Cardiac muscle cell (in vitro differentiated cells and primary cell): ENCODE data around the gene IPO11. TPM values are rescaled to one million over a fixed set of nuclear protein-coding genes. Genes with fewer than 3 reads are reported as not detected.

ENCODE experiments used
- DNase-seq, 2 donors: peaks; one replicate each; pipeline versions ENCODE4 v3.0.0 to v3.0.0-alpha.2; 2010 to 2017; ENCODE audit warnings: low read depth in 1 of 2, low spot score in 1 of 2
- H3K27ac ChIP-seq: fragments of 200-600 bp; sonication (generic); 2 replicates; pipeline ENCODE4 v1.5.1; 2016
- H3K27me3 ChIP-seq: fragments of 200-600 bp; sonication (generic); 2 replicates; pipeline ENCODE4 v1.6.0; 2016; ENCODE audit warnings: control low read depth
- H3K36me3 ChIP-seq: fragments of 200-600 bp; sonication (generic); 2 replicates; pipeline ENCODE4 v1.5.1; 2016; ENCODE audit warnings: control low read depth
- H3K4me1 ChIP-seq: fragments of 200-600 bp; sonication (generic); 2 replicates; pipeline ENCODE4 v1.8.1; 2017; ENCODE audit warnings: low read depth, mild to moderate bottlenecking, mixed run types
- H3K4me3 ChIP-seq: fragments of 200-600 bp; sonication (generic); 2 replicates; pipeline ENCODE4 v1.5.1; 2016; ENCODE audit warnings: mild to moderate bottlenecking
- H3K9me3 ChIP-seq: fragments of 200-600 bp; sonication (generic); 2 replicates; pipeline ENCODE4 v1.5.1; 2017; ENCODE audit warnings: low read depth, mild to moderate bottlenecking, control low read depth
- polyA plus RNA-seq: library from polyadenylated mRNA; unstranded; fragments of >200 nt; fragmentation: Nextera tagmentation; extraction: Ambion mirVana; gene quantifications from 2 replicates; pipeline ENCODE4 v1.2.1, GENCODE V29; 2016
- total RNA-seq: library from RNA; depleted of rRNA; stranded (reverse); fragments of >200 nt; gene quantifications from 2 replicates; pipeline ENCODE4 v1.2.3, GENCODE V29; 2016
- TF ChIP-seq, protein P1 (sequence below): IDR thresholded peaks from 2 replicates; pipeline ENCODE4 v1.5.1; 2012; ENCODE audit warnings: low read depth, mild to moderate bottlenecking, low read length

IPO11 gene
- total and polyA plus RNA-seq, 2 experiments from 2014 or later: 11.6 to 17.9 TPM

DNA sequence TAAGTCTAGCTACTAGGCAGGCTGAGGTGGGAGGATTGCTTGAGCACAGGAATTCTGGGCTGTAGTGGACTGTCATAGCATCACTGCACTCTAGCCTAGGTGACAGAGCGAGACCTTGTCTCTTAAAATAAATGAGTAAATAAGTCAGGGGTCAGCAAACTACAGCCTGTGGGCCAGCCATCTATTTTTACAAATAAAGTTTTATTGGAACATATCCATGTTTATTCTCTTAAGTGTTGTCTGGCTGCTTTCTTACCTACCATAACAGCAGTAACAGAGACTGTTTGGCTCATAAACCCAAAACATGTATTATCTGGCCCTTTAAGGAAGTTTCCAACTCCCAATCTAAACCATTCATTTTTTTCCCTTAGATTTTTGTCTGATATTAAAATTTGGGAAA, 38.5 kb upstream of the IPO11 start:
- Histone ChIP-seq H3K4me3 (no peak overlapping the region), H3K4me1 (no peaks in the 10 kb centered on the region), H3K9me3 (no peaks in the 10 kb centered on the region), H3K27ac (no peak overlapping the region), H3K36me3 (peaks cover 41% of the 10 kb centered on the region), H3K27me3 (no peaks in the 10 kb centered on the region)
- TF ChIP-seq, protein P1, sequence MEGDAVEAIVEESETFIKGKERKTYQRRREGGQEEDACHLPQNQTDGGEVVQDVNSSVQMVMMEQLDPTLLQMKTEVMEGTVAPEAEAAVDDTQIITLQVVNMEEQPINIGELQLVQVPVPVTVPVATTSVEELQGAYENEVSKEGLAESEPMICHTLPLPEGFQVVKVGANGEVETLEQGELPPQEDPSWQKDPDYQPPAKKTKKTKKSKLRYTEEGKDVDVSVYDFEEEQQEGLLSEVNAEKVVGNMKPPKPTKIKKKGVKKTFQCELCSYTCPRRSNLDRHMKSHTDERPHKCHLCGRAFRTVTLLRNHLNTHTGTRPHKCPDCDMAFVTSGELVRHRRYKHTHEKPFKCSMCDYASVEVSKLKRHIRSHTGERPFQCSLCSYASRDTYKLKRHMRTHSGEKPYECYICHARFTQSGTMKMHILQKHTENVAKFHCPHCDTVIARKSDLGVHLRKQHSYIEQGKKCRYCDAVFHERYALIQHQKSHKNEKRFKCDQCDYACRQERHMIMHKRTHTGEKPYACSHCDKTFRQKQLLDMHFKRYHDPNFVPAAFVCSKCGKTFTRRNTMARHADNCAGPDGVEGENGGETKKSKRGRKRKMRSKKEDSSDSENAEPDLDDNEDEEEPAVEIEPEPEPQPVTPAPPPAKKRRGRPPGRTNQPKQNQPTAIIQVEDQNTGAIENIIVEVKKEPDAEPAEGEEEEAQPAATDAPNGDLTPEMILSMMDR: no peak
- DNase-seq: no peak

DNA sequence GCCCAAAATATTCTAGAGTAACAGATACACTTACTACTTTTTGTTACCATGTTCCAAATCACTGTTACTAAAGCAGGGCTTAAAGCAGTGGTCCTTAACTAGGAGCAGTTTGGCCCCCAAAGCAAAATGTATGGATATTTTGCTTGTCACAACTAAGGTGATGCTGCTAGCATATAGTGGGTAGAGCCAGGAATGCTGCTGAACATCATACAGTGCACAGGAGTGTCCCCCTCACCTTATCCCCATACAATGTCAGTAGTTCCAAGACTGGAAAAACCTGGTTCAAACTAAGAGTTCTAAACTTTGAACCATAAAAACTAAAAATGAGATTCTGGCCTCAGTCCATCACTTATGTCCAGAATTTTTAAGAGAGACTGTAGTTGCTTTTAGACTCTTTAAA, 36.9 kb upstream of the IPO11 start:
- no peak for DNase-seq
- no peak overlapping the region for H3K27ac ChIP-seq
- TF ChIP-seq, protein P1: no peak

DNA sequence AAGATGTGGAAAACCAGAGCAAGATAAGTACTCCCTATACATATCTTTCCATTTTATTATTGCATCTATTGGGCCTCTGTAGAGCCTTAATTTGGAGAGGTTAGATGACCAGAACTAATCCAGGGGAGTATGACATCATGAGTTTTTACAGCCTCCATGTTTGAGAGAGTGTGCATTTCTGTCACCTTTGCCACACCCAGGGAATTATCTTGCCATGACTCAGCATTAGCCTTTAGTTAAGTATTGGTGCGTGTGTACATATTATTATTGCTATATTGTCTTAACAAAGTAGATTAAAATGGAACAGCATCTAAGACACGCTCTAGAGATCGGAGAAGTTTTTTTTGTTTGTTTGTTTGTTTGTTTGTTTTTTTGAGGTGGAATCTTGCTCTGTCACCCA, 36.5 kb upstream of the IPO11 start:
- no peaks in the 10 kb centered on the region for H3K9me3 ChIP-seq
- no peak overlapping the region for H3K27ac ChIP-seq
- H3K4me3 ChIP-seq: no peak overlapping the region
- H3K36me3 ChIP-seq: peaks cover 51% of the 10 kb centered on the region
- no peaks in the 10 kb centered on the region for H3K27me3 ChIP-seq
- H3K4me1 ChIP-seq: no peaks in the 10 kb centered on the region
- TF ChIP-seq, protein P1: no peak
- peak in 1 of 2 donors; percentile 3 for DNase-seq

More for the DNA sequence above, 36.9 kb upstream of the IPO11 start:
- Histone ChIP-seq H3K4me3 (no peak overlapping the region), H3K36me3 (peaks cover 48% of the 10 kb centered on the region), H3K27me3 (no peaks in the 10 kb centered on the region), H3K9me3 (no peaks in the 10 kb centered on the region), H3K4me1 (no peaks in the 10 kb centered on the region)

DNA sequence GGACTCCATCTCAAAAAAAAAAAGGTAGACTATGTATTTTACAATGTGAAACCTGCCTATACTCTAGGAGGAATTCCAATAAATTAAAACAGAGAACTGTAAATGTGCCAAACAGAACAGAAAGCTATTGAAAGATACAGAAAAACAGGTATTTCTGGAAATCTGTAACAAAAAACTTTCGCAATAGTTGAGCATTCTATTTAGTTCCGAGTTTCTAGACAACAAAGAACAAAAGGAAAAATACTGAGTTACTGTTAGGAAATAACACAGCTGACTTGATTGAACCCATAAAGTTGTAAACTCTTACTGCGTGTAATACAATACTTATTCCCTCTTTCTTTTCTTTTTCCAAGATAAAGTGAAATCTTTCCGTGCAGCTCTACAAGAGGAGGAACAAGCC, 27.4 kb upstream of the IPO11 start:
- Histone ChIP-seq H3K4me3 (no peak overlapping the region), H3K36me3 (peaks cover 68% of the 10 kb centered on the region), H3K27me3 (no peaks in the 10 kb centered on the region), H3K27ac (peak overlapping the region; percentile 43), H3K9me3 (no peaks in the 10 kb centered on the region), H3K4me1 (no peaks in the 10 kb centered on the region)
- no peak for DNase-seq
- TF ChIP-seq, protein P1: no peak

DNA sequence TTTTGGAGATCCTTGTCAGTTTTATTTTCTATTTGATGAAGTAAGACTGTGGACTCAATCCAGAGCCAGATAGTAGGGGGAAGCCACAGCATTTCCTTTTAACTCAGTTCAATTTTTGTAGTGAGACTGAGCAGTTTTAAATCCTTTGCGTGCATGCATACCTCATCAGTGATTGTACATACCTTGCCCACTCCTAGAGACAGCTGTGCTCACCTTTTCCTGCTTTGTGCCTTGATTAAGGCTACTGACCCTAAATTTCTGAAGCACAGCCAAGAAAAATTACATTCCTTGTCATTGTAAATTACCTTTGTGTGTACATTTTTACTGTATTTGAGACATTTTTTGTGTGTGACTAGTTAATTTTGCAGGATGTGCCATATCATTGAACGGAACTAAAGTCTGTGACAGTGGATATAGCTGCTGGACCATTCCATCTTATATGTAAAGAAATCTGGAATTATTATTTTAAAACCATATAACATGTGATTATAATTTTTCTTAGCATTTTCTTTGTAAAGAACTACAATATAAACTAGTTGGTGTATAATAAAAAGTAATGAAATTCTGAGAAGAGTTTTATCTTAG, 26.7 kb upstream of the IPO11 start:
- Histone ChIP-seq H3K36me3 (peaks cover 67% of the 10 kb centered on the region), H3K4me3 (no peak overlapping the region), H3K27ac (no peak overlapping the region), H3K27me3 (no peaks in the 10 kb centered on the region), H3K9me3 (no peaks in the 10 kb centered on the region), H3K4me1 (no peaks in the 10 kb centered on the region)
- TF ChIP-seq, protein P1: no peak
- DNase-seq: no peak
